AG09309 (cell line): ENCODE data around the gene TNKS1BP1.

Source experiments
- DNase-seq: peaks from one replicate; pipeline ENCODE4 v3.0.0-alpha.2; 2010; ENCODE audit warnings: low read depth
- H3K4me3 ChIP-seq: 2 replicates; pipeline ENCODE4 v1.5.1; 2011; ENCODE audit warnings: mild to moderate bottlenecking, low read depth, low read length, moderate library complexity; ENCODE audit not compliant: control insufficient read depth
- TF ChIP-seq, protein P1 (sequence below): IDR thresholded peaks from 2 replicates; pipeline ENCODE4 v1.5.1; 2011; ENCODE audit warnings: mild to moderate bottlenecking, low read depth, low read length, inconsistent platforms; ENCODE audit not compliant: insufficient read depth, control insufficient read depth; ENCODE audit errors: missing control alignments

TNKS1BP1 gene

DNA sequence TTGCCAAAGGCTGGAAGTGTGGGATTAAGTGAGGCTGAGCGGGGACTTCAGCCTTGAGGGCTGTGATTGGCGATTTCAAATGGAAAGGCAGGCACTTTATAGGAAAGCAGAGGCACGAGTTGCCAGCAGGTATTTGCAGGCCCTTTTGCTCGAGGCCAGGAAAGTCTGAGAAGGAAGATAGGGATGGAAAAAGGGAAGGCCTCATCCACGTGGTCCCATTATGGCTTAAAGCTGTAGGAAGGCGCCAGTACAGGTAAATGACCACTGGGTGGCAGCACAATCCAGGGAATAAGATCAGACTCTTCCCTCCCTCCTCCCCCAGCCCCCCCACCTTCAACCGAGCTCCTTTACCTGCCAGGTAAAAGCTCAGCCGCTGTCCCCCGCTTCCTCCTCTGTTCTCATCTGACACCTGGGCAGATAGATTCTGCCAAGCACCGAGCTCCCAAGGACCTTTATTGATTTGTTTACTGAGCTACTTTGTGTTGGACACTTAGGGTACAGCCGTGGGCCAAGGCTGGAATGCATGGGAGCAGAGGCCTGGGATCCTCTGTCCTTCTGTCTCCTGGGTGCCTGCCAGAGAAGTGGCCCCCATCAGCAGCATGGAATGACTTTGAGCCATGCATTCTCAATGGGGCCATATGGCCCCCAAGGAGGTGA is 20.9 kb upstream of the TNKS1BP1 start:
- DNase-seq, result no peak
- TF ChIP-seq, protein P1, sequence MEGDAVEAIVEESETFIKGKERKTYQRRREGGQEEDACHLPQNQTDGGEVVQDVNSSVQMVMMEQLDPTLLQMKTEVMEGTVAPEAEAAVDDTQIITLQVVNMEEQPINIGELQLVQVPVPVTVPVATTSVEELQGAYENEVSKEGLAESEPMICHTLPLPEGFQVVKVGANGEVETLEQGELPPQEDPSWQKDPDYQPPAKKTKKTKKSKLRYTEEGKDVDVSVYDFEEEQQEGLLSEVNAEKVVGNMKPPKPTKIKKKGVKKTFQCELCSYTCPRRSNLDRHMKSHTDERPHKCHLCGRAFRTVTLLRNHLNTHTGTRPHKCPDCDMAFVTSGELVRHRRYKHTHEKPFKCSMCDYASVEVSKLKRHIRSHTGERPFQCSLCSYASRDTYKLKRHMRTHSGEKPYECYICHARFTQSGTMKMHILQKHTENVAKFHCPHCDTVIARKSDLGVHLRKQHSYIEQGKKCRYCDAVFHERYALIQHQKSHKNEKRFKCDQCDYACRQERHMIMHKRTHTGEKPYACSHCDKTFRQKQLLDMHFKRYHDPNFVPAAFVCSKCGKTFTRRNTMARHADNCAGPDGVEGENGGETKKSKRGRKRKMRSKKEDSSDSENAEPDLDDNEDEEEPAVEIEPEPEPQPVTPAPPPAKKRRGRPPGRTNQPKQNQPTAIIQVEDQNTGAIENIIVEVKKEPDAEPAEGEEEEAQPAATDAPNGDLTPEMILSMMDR, result peak; percentile 64
- no peak overlapping the region for H3K4me3 ChIP-seq

DNA sequence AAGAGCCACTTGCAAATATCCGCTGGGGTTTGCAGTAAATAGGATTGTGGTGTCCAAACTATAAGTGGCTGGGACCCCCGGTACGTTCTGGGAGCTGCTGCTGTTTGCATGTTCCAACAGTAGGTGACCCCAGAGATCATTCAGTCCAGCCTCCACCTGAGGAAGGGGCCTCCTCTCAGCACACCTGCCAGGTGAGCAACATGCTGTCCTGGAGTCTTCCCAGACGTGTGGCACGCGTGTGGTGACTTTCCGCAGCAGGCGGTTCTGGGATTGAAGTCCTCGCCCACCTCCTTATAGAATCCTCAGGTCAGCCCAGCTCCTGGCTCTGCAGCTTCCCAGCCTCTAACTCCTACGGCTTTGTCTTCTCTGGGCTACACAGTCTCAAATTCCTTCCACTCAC is 20.1 kb upstream of the TNKS1BP1 start:
- TF ChIP-seq, protein P1, result no peak
- no peak overlapping the region for H3K4me3 ChIP-seq
- no peak for DNase-seq

DNA sequence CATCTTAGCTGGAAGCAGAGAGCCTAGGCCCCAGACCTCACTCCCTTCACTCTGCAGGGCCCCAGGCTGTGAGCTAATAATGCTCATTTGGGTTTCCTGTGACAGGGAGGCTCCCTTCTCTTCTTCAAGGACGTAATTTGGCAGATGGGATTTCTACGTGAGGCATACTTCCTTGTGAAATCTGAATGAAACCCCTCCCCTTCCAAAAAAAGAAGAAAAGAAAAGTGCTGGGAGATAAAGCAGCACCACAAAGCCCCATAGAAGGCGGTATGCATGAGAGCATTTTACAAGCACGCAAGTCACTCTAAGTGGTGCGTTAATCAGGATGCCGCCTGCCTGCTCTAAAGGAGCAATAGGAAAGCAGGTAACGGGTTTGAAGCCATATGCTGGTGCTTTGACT is 19.1 kb upstream of the TNKS1BP1 start:
- TF ChIP-seq, protein P1, result no peak
- H3K4me3 ChIP-seq, result no peak overlapping the region
- DNase-seq, result no peak

DNA sequence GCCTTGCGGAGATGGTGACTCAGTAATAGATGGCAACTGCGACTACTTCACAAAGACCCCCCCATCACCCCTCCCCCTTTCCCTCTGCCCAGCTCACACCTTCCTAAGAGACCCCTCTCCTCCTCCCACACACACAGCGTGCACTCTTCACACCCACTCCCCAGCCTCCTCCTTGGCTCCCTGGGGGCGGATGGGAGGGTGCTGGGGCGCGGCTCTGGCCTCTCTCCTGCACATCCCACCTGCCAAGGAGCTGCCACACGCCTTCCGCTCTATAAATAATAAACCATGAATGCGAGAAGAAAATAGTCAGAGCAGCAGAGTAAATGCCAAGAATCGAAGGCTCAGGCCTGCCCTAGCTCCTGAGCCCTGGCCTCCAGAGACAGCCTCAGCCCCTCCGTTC is 17.9 kb upstream of the TNKS1BP1 start:
- no peak overlapping the region for H3K4me3 ChIP-seq
- no peak for DNase-seq
- TF ChIP-seq, protein P1, result no peak

DNA sequence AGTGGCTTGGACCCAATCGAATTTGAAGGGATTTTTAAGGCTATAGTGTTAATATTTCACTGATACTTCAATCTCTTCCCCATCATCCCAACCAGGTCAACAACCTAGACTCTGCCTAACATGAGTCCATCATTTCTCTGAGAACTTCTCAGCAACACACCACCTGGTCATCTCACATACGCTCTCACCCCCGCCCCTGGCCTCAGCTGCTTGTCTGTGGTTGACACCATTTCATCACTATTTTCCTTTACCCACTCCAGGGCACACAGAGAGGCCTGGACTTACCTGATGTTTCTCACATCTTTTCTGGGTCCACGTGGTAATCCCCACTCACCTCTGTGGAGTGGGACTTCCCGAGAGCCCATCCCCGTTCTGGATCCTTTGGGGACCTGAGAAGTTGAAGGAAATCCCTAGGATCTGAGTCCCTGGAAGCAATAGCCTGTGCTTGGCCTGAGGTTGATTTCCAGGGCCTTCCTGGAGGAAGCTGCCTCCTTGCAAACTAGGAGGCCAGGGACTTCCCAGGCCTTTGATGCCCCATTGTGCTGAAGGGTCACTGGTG is 16.6 kb upstream of the TNKS1BP1 start:
- H3K4me3 ChIP-seq, result no peak overlapping the region
- DNase-seq, result no peak
- TF ChIP-seq, protein P1, result no peak

DNA sequence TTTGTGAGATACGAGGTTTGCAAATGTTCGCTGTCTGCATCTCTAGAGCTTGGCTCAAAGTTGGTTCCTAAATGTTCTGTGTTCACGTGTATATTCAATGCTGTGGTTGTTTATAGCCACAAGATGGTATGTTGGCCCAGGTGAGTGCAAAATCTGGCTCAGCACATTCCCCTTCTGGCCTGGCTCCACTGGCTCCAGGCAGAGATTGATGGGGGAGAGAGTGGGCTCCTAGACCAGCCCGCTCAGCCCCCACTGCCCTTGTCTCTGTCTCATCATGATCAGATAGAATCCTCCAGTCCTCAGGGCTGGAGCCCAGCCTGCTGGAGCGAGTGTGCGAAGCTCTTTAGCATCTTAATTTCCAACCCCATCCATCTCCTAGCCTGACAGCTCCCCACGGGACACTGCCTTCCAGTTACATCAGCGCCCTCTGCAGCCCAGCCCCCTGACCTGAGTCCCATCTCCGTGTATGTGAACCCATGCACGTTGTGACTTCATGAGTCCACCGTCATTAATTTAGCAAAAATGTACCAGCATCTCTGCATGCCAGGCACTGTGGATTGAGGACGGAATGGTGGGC is 15.4 kb upstream of the TNKS1BP1 start:
- no peak for DNase-seq
- TF ChIP-seq, protein P1, result peak; percentile 23
- H3K4me3 ChIP-seq, result no peak overlapping the region
